HG03571 (cell line): ENCODE data around the gene SPATA9.
A peak's percentile ranks its signal among the peaks of the same experiment; 100 is the strongest.

Experiments used
- ATAC-seq: cut with Tn5 transposase; IDR thresholded peaks from one replicate; pipeline ENCODE4 v1.9.1; 2021; ENCODE audit not compliant: unreplicated experiment

SPATA9 gene

DNA sequence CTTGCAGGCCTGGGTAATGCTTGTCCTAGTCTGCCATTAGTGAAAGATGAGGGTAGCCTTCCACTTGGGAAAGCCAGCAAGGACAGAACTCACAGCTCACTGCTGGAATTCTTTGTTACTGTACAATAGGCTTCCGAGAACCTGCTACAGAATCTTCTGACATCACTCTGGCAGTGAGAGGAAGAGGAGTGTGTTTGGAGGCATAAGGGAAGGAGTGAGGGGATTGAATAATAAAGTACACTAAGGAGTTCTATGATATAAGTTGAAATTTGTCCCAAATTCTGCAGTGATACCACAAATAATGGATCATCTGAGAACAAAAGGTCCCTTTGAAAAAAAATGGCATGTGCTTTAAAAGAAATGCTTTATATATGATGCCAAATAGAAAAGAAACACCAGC is at the start of gene SPATA9:
TSS of gene SPATA9 (minus strand) at position 101 of the 400 bp plus-strand sequence. CDS start 137 bp downstream, outside the sequence.
- no peak for ATAC-seq

DNA sequence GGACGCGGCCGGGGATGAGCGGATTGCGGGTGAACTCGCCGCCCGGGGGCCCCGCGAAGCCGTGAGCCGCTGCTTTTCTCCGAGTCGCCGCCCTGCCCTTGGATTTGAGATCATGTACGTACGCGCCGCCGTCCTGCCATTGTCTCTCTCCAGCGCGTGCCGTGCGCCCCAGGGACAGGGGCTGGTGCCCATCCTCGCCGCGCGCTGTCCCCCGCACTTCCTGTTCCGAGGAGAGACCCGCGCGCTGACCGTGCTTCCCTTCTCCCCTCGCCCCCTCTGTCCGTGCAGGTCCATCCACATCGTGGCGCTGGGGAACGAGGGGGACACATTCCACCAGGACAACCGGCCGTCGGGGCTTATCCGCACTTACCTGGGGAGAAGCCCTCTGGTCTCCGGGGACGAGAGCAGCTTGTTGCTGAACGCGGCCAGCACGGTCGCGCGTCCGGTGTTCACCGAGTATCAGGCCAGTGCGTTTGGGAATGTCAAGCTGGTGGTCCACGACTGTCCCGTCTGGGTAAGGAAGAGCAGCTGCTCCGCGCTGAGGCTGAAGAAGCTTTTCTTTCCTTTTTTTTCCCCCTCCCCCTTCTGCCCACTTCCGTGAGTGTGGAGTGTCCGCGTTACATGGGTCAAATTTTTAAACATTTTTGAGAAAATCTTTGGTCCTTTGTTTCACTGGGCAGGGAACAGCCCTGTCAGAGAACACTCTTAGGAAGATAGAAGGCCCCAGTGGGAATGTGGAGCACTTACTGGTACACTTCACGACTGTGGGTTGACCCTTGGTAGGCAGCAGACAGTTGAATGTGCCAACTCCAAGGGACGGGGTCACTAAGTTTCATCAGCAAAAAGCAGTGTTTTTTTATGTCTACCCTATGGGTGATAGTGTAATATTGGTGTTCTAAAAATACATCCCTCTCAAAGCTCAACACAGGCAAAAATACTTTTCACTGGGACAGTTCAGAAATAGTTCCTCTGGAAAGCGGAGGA is 49.1 kb upstream of the SPATA9 start:
- ATAC-seq: peak; percentile 26

DNA sequence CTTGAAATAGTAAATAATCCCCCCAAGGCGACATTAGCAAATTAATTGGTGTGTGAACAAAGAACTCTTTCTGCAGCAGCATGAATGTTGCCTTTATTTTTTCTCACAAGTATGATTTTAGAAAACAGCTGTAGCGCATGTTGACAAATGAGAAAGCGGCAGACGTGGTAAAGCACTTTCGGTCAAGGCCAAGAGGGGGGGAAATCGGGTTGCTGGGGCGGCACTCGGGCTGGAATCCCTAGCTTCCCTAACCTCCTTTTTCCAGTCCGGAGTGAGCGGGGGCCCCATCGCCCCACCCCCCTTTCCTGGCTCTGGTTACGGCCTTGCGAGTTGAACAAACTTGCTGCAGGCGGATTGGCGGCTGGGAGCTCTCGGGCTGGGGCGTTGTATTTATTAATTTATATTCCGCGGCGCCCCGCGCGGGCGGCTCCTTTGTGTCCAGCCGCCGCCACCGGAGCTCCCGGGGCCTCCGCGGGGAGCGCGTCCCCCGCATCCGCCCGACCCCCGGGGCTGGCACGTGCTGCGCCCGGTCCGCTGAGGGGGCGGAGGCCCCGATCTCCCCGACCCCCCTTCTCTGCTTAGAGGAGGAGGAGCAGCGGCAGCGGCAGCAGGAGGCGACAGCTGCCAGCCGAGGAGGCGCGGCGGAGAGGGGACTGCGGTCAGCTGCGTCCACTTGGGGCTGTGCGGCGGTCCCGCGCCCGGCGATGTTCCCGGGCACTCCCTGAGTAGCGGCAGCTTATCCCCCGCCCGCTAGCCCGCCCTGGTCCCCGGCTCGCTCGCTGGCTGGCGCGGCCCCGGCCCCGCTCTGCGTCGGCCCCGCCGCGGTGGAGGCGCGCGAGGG is 48.2 kb upstream of the SPATA9 start, which contains the start of gene RHOBTB3:
TSS of gene RHOBTB3 (plus strand) at position 607 of the 841 bp plus-strand sequence. CDS start 347 bp downstream, outside the sequence.
- peak; percentile 47 for ATAC-seq

DNA sequence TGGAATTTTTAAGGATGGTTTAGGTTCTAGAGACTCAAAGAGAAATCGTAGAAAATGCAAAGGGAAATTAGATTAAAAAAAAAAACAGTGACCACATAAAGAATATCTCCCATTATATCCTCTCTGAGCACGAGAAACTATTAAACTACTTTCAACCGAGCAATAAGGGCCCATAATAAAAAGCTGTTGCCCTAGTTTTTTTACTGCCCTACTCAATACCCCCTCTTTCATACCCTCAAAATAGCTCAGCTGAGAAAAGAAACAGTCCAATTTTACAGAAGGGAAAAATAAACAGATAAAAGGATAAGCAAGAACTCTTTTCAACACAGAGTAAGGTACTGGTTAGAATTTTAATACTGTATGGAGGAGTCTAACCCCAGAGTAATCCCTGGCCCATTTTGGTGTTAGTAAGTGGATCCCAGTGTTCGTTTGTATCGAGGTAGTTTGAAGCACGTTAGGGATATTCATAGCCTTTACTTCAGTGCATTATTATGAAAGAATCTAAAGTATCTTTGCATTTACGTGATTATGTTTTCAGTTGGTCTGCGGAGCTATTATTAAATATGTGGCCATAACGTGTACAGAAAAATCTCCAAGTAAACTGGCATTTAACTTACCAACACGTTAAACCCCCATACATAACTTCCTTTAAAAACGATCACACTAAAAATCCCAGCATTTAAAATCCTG is 47.4 kb upstream of the SPATA9 start:
- no peak for ATAC-seq

DNA sequence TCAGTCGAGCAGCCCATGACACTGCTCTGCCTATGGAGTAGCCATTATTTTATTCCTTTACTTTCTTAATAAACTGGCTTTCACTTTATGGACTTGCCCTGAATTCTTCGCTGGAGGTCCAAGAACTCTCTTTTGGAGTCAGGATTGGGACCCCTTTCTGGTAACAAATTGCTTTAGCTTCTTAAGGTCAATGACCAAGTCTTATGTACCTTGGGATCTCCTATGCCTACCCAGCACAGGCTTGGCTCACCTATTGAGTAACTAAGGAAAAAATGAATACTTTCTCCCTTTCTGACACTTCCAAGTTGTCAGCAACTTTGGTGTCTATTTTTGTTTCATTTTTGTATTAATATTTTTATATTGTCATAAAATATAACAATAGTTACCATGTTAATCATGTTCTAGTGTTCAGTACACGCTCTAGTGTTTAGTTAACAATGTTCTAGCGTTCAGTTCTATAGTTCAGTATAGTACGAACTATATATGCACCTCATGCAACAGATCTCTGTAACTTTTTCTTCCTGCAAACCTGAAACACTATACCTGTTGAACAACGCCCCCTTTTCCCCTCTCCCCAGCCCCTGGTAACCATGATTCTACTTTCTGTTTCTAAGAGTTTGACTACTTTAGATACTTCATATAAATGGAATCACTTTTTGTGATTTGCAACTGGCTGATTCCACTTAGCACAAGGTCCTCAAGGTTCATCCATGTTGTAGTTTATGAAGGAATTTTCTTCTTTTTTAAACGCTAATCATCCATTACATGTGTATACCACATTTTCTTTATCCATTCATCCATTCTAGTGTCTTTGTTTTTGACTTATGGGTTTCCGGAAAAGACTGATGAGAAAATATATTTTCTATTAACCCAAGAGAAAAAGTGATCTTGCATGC is 46.6 kb upstream of the SPATA9 start:
- no peak for ATAC-seq

DNA sequence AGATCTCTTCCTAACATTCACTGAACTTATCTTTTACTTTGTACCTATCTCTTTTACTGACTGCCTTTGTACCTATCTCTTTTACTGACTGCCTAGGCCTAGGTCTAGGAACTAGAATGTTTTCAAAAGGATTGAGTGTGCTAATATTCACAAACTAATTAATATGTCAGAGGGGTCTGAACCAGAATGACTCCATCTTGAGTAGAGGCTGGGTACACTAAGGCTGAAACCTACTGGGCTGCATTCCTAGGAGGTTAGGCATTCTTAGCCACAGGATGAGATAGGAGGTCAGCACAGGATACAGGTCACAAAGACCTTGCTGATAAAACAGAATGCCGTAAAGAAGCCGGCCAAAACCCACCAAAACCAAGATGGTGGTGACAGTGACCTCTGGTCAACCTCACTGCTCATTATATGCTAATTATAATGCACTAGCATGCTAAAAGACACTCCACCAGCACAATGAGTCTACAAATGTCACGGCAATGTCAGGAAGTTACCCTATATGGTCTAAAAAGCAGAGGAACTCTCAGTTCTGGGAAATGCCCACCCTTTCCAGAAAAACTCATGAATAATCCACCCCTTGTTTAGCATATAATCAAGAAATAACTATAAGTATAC is 45.8 kb upstream of the SPATA9 start:
- ATAC-seq: no peak

- no peak for ATAC-seq
Measured at GRCh38 chr5:95727764-95728191, 45.0 kb upstream of the SPATA9 start.

DNA sequence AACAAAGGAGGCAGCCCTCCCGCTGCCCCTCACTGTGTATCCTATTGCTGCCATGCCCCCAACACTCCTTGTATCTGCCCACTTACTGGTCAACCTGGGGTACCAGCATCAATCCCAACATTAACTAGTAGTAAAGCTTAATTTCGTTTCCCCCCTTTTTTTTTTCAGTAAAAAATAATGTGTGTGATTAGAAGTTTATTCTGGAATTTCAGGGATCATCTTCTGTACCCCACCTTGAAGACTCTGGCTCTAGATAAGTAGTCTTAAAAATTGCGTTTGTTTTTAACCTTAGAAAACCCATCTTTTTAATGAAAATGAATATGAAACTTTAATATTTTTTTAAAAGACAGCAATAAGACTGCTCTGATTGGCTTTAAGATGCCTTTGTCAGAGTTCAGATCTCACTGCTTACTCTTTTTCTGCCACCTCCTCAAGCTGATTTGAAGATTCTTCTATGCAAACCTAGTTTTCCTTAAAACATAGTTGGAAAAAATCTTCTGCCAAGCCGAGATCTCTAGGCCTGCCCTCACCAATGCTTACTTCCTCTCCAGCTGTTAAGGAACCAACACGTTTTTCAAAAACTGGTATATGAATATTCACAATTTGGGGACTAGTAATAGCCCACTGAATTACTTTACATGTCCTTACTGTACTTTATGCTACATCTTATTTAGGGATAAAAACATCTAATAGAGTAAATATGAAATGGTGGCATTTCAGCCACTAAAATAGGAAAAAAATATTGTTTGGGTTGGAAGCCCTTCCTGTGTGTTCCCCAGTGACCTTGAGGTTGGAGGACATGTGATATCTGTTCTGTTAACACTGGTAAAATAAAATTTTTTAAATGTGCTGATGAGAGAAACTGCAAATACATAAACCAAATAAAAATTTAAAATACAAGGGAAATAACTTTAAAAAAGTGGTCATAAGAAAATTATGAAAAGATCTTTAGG is 44.3 kb upstream of the SPATA9 start:
- no peak for ATAC-seq

GRCh38 chr5:95725937-95726810 is 43.4 kb upstream of the SPATA9 start:
- no peak for ATAC-seq

GRCh38 chr5:95725071-95725820 is 42.5 kb upstream of the SPATA9 start:
- no peak for ATAC-seq

DNA sequence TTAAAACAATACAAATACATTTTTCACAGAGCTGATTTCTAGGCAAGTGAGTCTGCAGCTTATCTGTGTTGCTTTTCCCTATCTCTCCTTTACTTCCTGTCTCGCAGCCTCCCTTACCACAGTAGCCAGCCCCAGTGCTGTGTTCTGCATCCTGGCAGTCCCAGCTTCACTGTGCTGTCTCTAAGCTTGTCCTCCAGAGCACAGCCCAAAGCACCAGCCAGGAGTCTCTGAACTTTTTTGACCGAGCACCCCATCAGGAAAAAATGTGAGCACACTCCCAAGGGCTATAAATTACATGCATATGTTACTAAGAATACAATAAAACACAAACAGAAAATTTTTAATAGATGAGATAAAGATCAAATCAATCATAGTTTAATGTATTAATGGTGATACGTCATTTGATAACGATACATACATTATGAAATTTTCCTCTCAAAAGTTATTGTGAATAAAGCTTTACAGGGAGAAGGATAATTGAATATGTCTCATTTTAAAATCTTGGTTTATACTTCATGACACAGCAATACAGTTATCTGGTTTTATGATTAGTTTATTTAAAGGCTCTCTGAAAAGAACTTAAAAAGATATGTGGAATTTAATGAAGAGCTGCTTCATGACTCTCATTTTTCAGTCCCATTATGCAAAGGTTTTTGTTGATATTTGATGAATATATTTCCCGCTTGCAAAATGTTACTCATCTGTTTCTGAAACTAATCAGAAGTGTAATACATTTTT is 41.0 kb upstream of the SPATA9 start:
- no peak for ATAC-seq

DNA sequence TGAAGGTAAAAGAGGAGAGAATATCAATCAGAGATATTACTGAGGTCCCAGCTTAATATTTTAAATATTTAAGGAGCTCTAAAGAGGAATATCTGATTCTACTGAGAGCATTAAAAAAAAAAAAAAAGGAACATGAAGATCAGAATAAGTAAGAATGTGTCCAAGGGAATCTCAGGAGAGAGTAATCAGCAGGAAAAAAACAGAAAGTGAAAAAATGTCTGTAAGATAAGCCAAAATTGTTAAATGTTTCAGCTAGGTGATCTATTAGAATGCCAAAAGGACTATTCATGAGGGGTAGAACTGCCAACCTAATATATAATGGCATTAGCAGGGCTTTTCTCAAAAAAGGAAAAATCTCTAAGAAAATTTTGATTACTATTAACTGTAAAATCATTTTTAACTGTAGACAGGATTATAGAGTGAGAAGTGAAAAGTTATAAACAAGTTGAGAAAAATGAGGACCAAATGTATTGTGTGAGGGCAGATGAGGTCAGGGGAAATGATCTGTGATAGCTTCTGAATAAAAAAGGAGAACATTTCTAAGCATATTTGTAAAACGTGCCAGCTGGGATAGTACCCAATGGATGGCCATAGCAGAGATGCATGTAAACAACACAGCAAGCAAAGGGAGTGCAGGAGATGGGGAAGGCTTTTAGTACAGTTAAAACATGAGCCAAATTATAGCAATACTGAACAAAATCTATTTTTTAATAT is 38.9 kb upstream of the SPATA9 start:
- ATAC-seq: no peak

GRCh38 chr5:95720094-95720786 is 37.4 kb upstream of the SPATA9 start:
- ATAC-seq: no peak

GRCh38 chr5:95718738-95719137 is 35.9 kb upstream of the SPATA9 start:
- ATAC-seq: no peak

DNA sequence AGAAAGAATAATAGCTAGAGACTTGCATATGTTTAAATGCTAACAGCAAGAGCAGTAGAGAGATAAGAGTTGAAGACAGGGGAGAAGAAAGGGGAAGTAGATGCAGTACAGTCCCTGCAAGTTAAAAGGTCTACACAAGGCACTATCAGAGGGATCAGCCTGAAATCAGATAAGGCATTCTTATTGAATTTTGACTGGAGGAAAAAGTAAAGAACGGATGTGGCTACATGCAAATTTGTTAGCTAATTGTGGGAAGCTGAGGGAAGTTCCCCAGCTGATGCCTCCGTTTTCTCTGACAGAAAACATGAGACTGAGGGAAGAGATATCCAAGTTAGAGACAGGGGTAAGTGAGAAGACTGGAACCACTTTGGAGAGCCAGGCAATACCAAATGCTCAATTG is 35.4 kb upstream of the SPATA9 start:
- ATAC-seq: peak; percentile 90
